ENCODE data around the gene DAGLA. TPM values are rescaled to one million over a fixed set of nuclear protein-coding genes. Genes with fewer than 3 reads are reported as not detected.

DAGLA gene
- total RNA-seq, result under 1 TPM; 0.44 to 0.45 TPM

DNA sequence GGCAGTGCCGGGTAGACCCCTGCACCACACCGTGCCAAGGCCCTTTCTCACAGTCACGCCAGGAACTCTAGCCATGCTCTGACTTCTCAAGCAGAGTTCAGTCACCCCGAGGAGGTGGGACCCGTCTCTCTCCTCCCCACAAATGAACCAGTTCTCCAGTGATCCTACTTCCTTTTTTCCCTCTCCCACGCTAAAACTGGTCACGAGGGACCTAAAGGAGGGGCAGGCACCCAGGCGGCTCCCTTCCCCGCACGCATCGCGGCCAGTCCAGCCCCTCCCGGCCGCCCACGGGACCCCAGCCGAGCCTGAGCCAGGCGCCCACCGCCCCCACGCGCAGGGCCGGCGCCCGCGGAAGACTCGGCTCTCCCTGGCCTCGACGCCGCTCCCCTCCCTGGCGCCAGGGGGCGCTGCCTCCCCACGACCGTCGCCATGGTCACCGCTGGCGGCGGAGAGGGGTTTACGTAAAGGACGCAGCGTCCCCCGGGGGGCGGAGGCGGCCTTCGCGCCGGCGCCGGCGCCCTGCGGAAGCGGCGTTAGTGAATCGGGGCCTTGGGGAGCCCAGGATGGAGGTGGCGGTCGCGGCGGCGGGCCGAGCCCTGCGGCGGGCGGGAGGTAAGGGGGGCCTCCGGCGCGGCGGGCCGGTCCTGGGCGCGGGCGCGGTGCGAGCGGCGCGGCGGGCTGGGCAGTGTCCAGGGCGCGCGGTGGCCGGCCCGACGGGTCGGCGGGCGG, at the start of gene DAGLA:
Gene DAGLA (plus strand): TSS at position 499 of the 729 bp plus-strand sequence. CDS start 39,765 bp downstream, outside the sequence.
- H3K4me3 Mint-ChIP-seq, result peak within 1 kb of the TSS; percentile 55
- no peaks in the 10 kb centered on the region for H3K9me3 Mint-ChIP-seq

GRCh38 chr11:61632096-61632495, 48.1 kb upstream of the DAGLA start:
- Mint-ChIP-seq H3K27me3 (peaks cover 1% of the 10 kb centered on the region), H3K4me1 (peaks cover 4% of the 10 kb centered on the region), H3K9me3 (no peaks in the 10 kb centered on the region), H3K4me3 (no peak overlapping the region), H3K27ac (no peak overlapping the region), H3K36me3 (ENCODE audit: low read depth) (no peaks in the 10 kb centered on the region)
- POLR2A ChIA-PET, result no interaction called here
- CTCF ChIA-PET, result interaction anchor here (0.8 kb wide), 1 partner anchor 18 kb away, joined by 3 read pairs; no protein-coding TSS in a partner anchor
- no peak for DNase-seq

More for the DNA sequence above, at the start of gene DAGLA:
- H3K4me1 Mint-ChIP-seq, result peaks cover 5% of the 10 kb centered on the region
- no peak within 1 kb of the TSS for H3K27ac Mint-ChIP-seq
- ChIA-PET POLR2A (no interaction called here), CTCF (interaction anchor here (1.0 to 2.1 kb wide), 3 partner anchors 19 to 56 kb away, joined by 3 to 14 read pairs (median 3); no protein-coding TSS in a partner anchor)
- H3K36me3 Mint-ChIP-seq (ENCODE audit: low read depth), result no peaks in the 10 kb centered on the region
- peaks cover 37% of the 10 kb centered on the region for H3K27me3 Mint-ChIP-seq
- DNase-seq, result peak; percentile 70

DNA sequence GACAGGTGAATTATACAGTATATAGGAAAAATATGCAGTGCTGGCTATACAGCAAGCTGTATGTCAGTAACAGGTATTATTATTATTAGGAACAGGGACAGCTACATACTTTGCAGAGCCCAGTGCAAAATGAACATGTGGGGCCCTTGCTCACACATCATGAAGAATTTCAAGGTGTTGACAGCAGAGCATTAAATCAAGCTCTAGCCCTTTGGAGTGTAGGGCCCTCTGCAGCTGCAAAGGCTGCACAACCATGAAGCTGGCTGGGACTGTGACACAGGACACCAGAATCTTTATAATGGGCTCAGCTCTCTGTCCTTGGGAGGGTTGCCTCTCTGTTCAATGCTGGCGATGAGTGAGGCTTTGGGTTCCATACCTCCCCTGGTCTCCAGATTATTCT, 44.9 kb upstream of the DAGLA start:
- CTCF ChIA-PET, result no interaction called here
- H3K27ac Mint-ChIP-seq, result no peak overlapping the region
- no peak overlapping the region for H3K4me3 Mint-ChIP-seq
- H3K36me3 Mint-ChIP-seq (ENCODE audit: low read depth), result no peaks in the 10 kb centered on the region
- H3K4me1 Mint-ChIP-seq, result no peaks in the 10 kb centered on the region
- no peak for DNase-seq
- no peaks in the 10 kb centered on the region for H3K27me3 Mint-ChIP-seq
- H3K9me3 Mint-ChIP-seq, result no peaks in the 10 kb centered on the region
- POLR2A ChIA-PET, result no interaction called here

GRCh38 chr11:61635787-61636186, 44.4 kb upstream of the DAGLA start:
- Mint-ChIP-seq H3K27ac (no peak overlapping the region), H3K4me3 (no peak overlapping the region), H3K9me3 (no peaks in the 10 kb centered on the region), H3K27me3 (no peaks in the 10 kb centered on the region), H3K4me1 (no peaks in the 10 kb centered on the region), H3K36me3 (ENCODE audit: low read depth) (no peaks in the 10 kb centered on the region)
- no peak for DNase-seq
- POLR2A ChIA-PET, result no interaction called here
- CTCF ChIA-PET, result no interaction called here

- Mint-ChIP-seq H3K27ac (no peak overlapping the region), H3K27me3 (no peaks in the 10 kb centered on the region), H3K36me3 (ENCODE audit: low read depth) (no peaks in the 10 kb centered on the region), H3K9me3 (no peaks in the 10 kb centered on the region), H3K4me3 (no peak overlapping the region), H3K4me1 (no peaks in the 10 kb centered on the region)
- CTCF ChIA-PET, result no interaction called here
- POLR2A ChIA-PET, result no interaction called here
- DNase-seq, result no peak
Measured at GRCh38 chr11:61636676-61637075, 43.5 kb upstream of the DAGLA start.

DNA sequence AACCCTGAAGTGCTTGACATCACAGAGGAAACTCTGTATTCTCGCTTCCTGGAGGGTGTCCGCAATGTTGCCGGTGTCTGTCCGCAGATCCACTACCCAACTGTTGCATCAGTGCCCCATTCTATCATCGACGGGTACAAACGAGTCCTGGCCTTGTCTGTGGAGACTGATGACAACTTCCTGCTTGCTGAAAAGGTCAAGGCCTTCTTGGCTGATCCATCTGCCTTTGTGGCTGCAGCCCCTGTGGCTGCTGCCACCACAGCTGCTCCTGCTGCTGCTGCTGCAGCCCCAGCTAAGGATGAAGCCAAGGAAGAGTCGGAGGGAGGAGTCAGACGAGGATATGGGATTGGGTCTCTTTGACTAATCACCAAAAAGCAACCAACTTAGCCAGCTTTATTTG, 42.9 kb upstream of the DAGLA start:
- no peaks in the 10 kb centered on the region for H3K36me3 Mint-ChIP-seq (ENCODE audit: low read depth)
- no peak overlapping the region for H3K27ac Mint-ChIP-seq
- H3K27me3 Mint-ChIP-seq, result no peaks in the 10 kb centered on the region
- no peaks in the 10 kb centered on the region for H3K9me3 Mint-ChIP-seq
- H3K4me3 Mint-ChIP-seq, result no peak overlapping the region
- H3K4me1 Mint-ChIP-seq, result no peaks in the 10 kb centered on the region
- POLR2A ChIA-PET, result no interaction called here
- CTCF ChIA-PET, result interaction anchor here (0.7 to 1.1 kb wide), 2 partner anchors 33 to 38 kb away, joined by 3 read pairs; no protein-coding TSS in a partner anchor
- DNase-seq, result no peak

DNA sequence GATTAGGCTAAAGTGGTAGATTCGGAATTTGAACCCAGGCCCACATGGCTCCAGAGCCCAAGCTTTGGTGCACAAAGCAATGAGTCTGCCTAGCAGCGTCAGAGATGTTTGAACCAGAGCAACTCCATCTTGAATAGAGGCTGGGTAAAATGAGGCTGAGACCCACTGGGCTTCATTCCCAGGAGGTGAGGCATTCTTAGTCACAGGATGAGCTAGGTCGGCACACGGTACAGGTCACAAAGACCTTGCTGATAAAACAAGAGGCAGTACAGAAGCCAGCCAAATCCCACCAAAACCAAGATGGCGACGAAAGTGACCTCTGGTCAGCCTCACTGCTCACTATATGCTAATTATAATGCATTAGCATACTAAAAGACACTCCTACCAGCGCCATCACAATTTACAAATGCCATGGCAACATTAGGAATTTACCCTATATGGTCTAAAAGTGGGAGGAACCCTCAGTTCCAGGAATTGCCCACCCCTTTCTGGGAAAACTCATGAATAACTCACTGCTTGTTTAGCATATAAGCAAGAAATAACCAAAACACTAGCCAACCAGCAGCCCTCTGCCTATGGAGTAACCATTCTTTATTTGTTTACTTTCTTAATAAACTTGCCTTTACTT, 40.3 kb upstream of the DAGLA start:
- Mint-ChIP-seq H3K27ac (no peak overlapping the region), H3K27me3 (peaks cover 2% of the 10 kb centered on the region), H3K9me3 (no peaks in the 10 kb centered on the region), H3K4me3 (no peak overlapping the region), H3K4me1 (no peaks in the 10 kb centered on the region), H3K36me3 (ENCODE audit: low read depth) (no peaks in the 10 kb centered on the region)
- POLR2A ChIA-PET, result no interaction called here
- no peak for DNase-seq
- CTCF ChIA-PET, result interaction anchor here (0.6 to 1.5 kb wide), 2 partner anchors 9 to 20 kb away, joined by 3 read pairs; no protein-coding TSS in a partner anchor

DNA sequence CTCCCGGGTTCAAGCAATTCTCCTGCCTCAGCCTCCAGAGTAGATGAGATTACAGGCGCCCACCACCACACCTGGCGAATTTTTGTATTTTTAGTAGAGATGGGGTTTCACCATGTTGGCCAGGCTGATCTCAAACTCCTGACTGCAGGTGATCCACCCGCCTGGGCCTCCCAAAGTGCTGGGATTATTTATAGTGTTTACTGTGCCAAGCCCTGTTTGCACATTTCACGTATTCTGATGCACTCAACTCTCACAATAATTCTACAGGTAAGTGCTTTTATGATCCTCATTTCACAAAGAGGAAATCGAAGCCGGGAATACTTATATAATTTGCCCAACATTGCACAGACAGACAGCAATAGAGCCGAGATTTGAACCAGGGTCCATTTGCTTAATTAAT, 38.0 kb upstream of the DAGLA start:
- H3K4me1 Mint-ChIP-seq, result no peaks in the 10 kb centered on the region
- no peaks in the 10 kb centered on the region for H3K36me3 Mint-ChIP-seq (ENCODE audit: low read depth)
- H3K27ac Mint-ChIP-seq, result no peak overlapping the region
- DNase-seq, result no peak
- CTCF ChIA-PET, result no interaction called here
- H3K4me3 Mint-ChIP-seq, result no peak overlapping the region
- H3K9me3 Mint-ChIP-seq, result no peaks in the 10 kb centered on the region
- H3K27me3 Mint-ChIP-seq, result peaks cover 2% of the 10 kb centered on the region
- POLR2A ChIA-PET, result no interaction called here

DNA sequence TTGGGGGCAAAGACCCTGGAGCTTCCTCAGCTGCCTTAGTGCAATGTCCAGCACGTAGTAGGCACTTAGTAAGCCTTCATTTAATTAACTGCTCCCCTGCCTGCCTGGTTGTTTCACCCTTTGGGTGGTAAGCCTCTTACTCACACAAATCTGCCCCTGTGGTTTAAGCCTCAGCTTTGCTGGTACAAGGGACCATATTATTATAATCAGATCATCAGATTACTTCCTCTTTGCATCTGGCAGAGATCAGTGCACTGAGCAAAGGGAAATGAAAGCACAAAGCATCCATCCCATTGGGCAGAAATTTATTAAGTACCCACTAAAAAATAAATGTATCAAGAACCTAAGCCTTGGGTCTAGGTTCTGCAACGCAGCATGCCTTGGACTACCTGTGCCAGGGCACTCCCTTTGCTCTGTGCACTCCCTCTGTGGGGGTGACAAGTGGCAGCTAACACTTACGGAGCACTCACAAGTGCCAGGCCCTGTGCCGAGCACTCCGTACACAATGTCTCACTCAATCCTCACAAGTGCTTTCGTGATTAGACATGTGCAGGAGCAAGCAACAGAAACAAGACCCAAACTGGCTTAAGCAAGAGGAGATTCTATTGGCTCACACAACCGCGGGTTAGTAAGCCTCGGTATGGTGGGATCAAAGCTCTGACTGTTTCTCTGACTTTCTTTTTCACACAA, 34.9 kb upstream of the DAGLA start:
- H3K36me3 Mint-ChIP-seq (ENCODE audit: low read depth), result no peaks in the 10 kb centered on the region
- H3K27me3 Mint-ChIP-seq, result peaks cover 2% of the 10 kb centered on the region
- no peak overlapping the region for H3K4me3 Mint-ChIP-seq
- DNase-seq, result no peak
- no peak overlapping the region for H3K27ac Mint-ChIP-seq
- POLR2A ChIA-PET, result no interaction called here
- H3K9me3 Mint-ChIP-seq, result no peaks in the 10 kb centered on the region
- H3K4me1 Mint-ChIP-seq, result no peaks in the 10 kb centered on the region
- CTCF ChIA-PET, result no interaction called here

DNA sequence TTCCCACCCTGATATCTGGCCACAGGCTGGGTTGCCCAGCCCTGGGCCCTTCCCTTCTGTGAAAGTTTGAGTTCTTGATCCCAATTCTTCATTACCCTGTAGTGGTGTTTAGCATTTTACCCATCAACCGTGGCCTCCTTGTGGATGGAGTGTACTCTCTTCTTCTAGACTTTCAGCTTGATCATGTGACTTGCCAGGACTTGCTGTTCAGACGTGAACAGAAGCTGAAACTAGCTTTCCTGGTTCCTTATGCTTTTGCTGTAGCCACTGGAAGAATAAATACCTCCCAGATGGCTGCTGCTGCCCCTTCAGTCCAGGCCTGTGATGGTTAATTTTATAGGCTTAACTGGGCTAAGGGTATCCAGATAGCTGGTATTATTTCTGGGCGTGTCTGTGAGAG, 32.7 kb upstream of the DAGLA start:
- Mint-ChIP-seq H3K4me3 (no peak overlapping the region), H3K27me3 (peaks cover 2% of the 10 kb centered on the region), H3K9me3 (no peaks in the 10 kb centered on the region), H3K27ac (no peak overlapping the region), H3K36me3 (ENCODE audit: low read depth) (no peaks in the 10 kb centered on the region), H3K4me1 (no peaks in the 10 kb centered on the region)
- POLR2A ChIA-PET, result no interaction called here
- no peak for DNase-seq
- CTCF ChIA-PET, result interaction anchor here (0.6 to 1.0 kb wide), 3 partner anchors 12 to 132 kb away, joined by 3 to 6 read pairs (median 3); no protein-coding TSS in a partner anchor

DNA sequence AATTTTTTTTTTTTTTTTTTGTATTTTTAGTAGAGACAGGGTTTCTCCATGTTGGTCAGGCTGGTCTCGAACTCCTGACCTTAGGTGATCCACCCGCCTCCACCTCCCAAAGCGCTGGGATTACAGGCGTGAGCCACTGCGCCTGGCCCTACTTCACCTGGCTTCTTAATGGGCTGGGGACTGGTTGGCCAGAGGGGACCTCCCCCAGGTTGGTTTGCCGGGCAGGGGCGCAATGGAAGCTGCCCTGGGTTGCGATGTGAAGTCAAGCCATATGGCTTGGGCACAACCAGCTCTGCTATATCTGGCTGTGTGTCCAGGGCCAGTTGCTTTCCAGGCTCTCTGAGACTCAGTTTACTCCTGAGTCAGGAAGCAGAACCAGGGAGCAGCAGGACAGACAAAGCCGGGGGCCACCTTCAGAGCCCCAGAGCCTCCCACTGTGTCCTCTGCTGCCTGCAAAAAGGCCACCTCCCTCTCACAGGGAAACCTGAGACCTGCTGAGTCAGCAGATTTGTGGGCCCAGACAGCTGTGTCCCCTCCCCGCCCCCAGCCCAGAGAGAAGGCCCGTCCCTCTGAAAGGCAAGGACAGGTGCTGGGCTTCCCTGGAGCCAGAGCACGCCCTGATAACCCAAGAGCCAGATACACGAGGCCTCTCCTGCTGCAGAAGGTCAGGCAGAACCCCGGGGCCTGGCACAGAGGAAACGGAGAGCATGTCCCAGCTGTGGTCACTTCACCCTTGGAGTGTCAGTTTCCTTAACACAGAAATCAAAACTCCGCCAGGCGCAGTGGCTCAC, 29.2 kb upstream of the DAGLA start:
- Mint-ChIP-seq H3K4me3 (no peak overlapping the region), H3K36me3 (ENCODE audit: low read depth) (no peaks in the 10 kb centered on the region), H3K9me3 (no peaks in the 10 kb centered on the region), H3K27me3 (peaks cover 2% of the 10 kb centered on the region), H3K4me1 (no peaks in the 10 kb centered on the region), H3K27ac (no peak overlapping the region)
- DNase-seq, result no peak
- POLR2A ChIA-PET, result no interaction called here
- CTCF ChIA-PET, result interaction anchor here (1.2 to 1.5 kb wide), 3 partner anchors 12 to 82 kb away, joined by 3 to 6 read pairs (median 4); no protein-coding TSS in a partner anchor

DNA sequence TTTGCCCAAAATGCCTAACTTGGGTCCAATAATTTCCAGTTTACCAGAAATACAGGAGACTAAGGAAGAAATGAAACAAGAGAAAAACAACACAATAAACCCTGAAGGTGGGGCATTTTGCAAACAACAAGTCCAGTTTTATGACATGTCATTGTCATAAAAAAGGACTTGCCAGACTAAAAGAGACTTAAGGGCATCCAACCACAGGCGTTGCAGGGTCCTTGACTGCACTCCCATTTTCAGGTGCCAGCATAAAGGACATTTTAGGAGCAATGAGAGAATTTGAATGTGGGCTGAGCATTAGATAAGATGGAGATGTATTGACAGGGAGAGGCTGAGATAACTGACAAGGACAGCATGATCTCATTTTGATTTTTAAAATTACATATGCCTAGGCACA, 28.1 kb upstream of the DAGLA start:
- no peaks in the 10 kb centered on the region for H3K4me1 Mint-ChIP-seq
- POLR2A ChIA-PET, result no interaction called here
- CTCF ChIA-PET, result no interaction called here
- no peak overlapping the region for H3K27ac Mint-ChIP-seq
- no peak for DNase-seq
- no peaks in the 10 kb centered on the region for H3K36me3 Mint-ChIP-seq (ENCODE audit: low read depth)
- no peaks in the 10 kb centered on the region for H3K9me3 Mint-ChIP-seq
- H3K27me3 Mint-ChIP-seq, result peaks cover 2% of the 10 kb centered on the region
- H3K4me3 Mint-ChIP-seq, result no peak overlapping the region

Data from activated CD4-positive, alpha-beta T cell treated with anti-CD3 and anti-CD28 coated beads, Interleukin-2, amount 10 ng/mL, durations not matched to agents 7 days and 5 days (primary cell).